Heart left ventricle (tissue), 16 donors: ENCODE measurements around the gene SH3TC1. TPM values are rescaled to one million over a fixed set of nuclear protein-coding genes. Genes with fewer than 3 reads are reported as not detected.
A peak's percentile ranks its signal among the peaks of the same experiment; 100 is the strongest.

Experiments
- ATAC-seq, 4 donors: fragments of 200-7000 bp; cut with Tn5 transposase; one replicate each; pipeline ENCODE4 v1.9.1; 2020 to 2022; ENCODE audit warnings: moderate library complexity in 4 of 4, mild to moderate bottlenecking in 3 of 4, moderate number of reproducible peaks in 1 of 4
- DNase-seq, 5 donors: peaks; one replicate each; pipeline ENCODE4 v3.0.0-alpha.2; 2020
- H3K27ac ChIP-seq, 12 donors: fragments of 200-600 bp; sonication (generic) in 4 of 12; one replicate each; pipeline versions ENCODE4 v1.5.0 to v1.8.0; 2016 to 2022; ENCODE audit warnings: mild to moderate bottlenecking in 2 of 12
- H3K27me3 ChIP-seq, 9 donors: fragments of 200-600 bp; sonication (generic) in 2 of 9; one replicate each; pipeline versions ENCODE4 v1.5.1 to v1.8.0; 2016 to 2022; ENCODE audit warnings: mild to moderate bottlenecking in 3 of 9
- H3K36me3 ChIP-seq, 9 donors: fragments of 200-600 bp; sonication (generic) in 2 of 9; one replicate each; pipeline versions ENCODE4 v1.5.0 to v1.8.0; 2018 to 2022; ENCODE audit warnings: mild to moderate bottlenecking in 2 of 9
- H3K4me1 ChIP-seq, 12 donors: fragments of 200-600 bp; sonication (generic) in 4 of 12; one replicate each; pipeline versions ENCODE4 v1.5.0 to v1.8.0; 2016 to 2022; ENCODE audit warnings: mild to moderate bottlenecking in 3 of 12
- H3K4me3 ChIP-seq, 12 donors: fragments of 200-600 bp; sonication (generic) in 4 of 12; one replicate each; pipeline versions ENCODE4 v1.5.0 to v1.8.0; 2017 to 2022; ENCODE audit warnings: mild to moderate bottlenecking in 9 of 12, moderate library complexity in 4 of 12
- H3K9me3 ChIP-seq, 12 donors: fragments of 200-600 bp; sonication (generic) in 4 of 12; one replicate each; pipeline versions ENCODE4 v1.5.0 to v1.8.0; 2016 to 2022; ENCODE audit warnings: mild to moderate bottlenecking in 1 of 12
- POLR2A ChIP-seq, 2 donors: fragments of 450-650 bp; IDR thresholded peaks; one replicate each; pipeline ENCODE4 v1.6.1; 2017; ENCODE audit warnings: antibody characterized with exemption in 2 of 2, mild to moderate bottlenecking in 2 of 2, moderate library complexity in 2 of 2
- WGBS, 4 donors: extraction: QIAGEN DNeasy Blood & Tissue Kit in 2 of 4; methylation state at CpG; one replicate each; pipeline versions ENCODE4 v1.1.5 to v1.1.7; 2013 to 2018; 5-methylcytosine and 5-hydroxymethylcytosine counted together
- intact Hi-C, 10 donors: fragments of 100-400 bp; cut with DNase I; formaldehyde crosslinking; loops; one replicate each; pipeline versions ENCODE4 v1.11.1 to v1.14.2; 2022
- polyA plus RNA-seq, 2 donors: library from polyadenylated mRNA; stranded (reverse); fragments of 200-250 nt; gene quantifications; one replicate each; pipeline ENCODE4 v1.2.3, GENCODE V29; 2013
- total RNA-seq, 9 donors: library from RNA; depleted of rRNA in 2 of 9; stranded (reverse); fragments of >200 nt in 2 of 9; fragmentation: NEBNext Ultra II Directional in 3 of 9; extraction: Animal tissue kit (Norgen Biotek cat#: 25700) in 3 of 9; gene quantifications; one replicate each; pipeline versions ENCODE4 v1.1.0 to v1.2.4, GENCODE V29; 2016 to 2023
- TF ChIP-seq, protein P1 (sequence below), 12 donors: fragments of 200-600 bp; sonication (generic) in 4 of 12; IDR thresholded peaks; one replicate each; pipeline versions ENCODE4 v1.5.0 to v1.8.0; 2018 to 2022; ENCODE audit warnings: antibody characterized with exemption in 12 of 12, mild to moderate bottlenecking in 5 of 12
- donor health status: ischemic (EF 13 %, LVEDD 7.1; RV severe dilation, severe dysfunction).
- donor health status: healthy with polysubstance abuse.
- donor health status: DM: no; HTN: yes; CAD: no.
- donor health status: DM: no; HTN: no; CAD: no.
- donor health status: ischemic (EF 25% LVEDD 6.9; RV normal size, moderate dysfunction).
- donor health status: ischemic (EF 25% LVEDD 5.7; RV mildly dilated, moderate dysfunction).
- donor health status: healthy.
- donor health status: DM: yes; HTN: yes; CAD: no.
- donor health status: ischemic (EF 35%, LVEDD 5.7; RV mildly dilated, moderate dysfunction).
- donor health status: nonischemic (EF 11% LVEDD 7.7; RV severe dilation, severe dysfunction).
- donor health status: DM: yes; HTN: yes; CAD: no.
- donor health status: PGD.
- donor health status: ischemic (EF 29% LVEDD 5.4; RV normal size, mild dysfunction).
- donor health status: nonischemic (EF 23%, LVEDD 6.1; RV moderate dilation, normal function).

The SH3TC1 gene
- total and polyA plus RNA-seq, 11 donors: 5.8 to 45.9 (median 10.9) TPM

DNA sequence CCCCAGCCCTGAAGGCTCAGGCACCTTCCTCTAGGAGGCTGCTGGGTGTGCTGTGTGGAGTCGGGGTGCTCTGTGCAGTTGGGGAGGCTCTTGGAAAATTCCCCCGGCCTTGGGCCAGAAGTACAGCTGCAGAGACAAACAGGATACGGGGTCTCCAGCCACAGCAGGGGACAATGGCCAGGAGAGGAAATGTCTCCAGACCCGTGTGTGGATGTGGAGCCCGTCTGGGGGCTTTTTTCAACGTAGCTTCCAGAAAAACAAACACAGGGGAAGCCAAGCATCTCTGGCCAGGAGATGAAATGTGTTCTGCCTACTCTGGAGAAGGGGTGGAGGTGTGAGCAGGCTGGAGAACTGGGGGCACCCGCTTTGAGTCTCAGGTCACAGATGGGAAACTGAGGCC, 3.7 kb upstream of the SH3TC1 start:
- Histone ChIP-seq H3K4me1 (peaks cover 8 to 77% (median 59%) of the 10 kb centered on the region in 12 donors), H3K36me3 (no peaks in the 10 kb centered on the region), H3K27me3 (no peaks in the 10 kb centered on the region), H3K27ac (no peak overlapping the region), H3K4me3 (no peak overlapping the region), H3K9me3 (no peaks in the 10 kb centered on the region)
- TF ChIP-seq POLR2A (IDR thresholded peaks at IDR 0.05): no peak
- intact Hi-C loops: loop anchor here in 1 of 10 donors (10.0 kb wide), 1 partner anchor 391 kb away; no protein-coding TSS in a partner anchor
- WGBS, 4 donors: 52 to 60% (median 59%) methylated on average over 7 of the region's 7 CpGs
- ATAC-seq: no peak
- no peak for DNase-seq

DNA sequence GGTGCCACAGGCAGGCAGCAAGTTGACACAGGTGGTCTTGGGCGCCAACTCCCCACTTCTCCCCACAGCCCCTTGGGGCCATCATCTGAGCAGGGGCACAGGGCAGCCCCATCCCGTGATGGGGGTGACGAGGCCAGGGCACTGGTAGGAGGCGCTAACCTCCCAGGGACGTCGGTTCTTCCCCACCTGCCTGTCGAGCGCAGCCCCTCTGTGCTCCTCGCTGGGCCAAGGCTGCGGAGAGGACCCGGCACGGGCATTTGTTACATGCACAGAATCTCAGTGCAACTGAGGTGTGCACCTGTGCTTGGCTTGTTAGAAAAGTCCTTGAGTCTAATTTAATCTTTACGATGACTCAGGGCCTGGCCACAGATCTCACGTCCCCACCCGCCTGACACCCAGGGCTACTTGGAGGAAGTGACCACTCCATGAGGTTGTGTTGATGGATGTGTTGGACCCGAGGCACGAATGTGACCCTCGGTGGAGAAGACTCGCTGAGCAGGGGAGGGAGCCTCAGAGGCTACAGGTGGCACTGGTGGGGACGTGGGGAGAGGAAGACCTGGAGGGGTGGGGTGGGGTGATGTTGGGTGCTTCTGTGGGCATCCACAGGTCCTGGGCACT, 3.1 kb upstream of the SH3TC1 start:
- DNase-seq (no peak), ATAC-seq (no peak)
- Histone ChIP-seq H3K9me3 (no peaks in the 10 kb centered on the region), H3K27me3 (no peaks in the 10 kb centered on the region), H3K27ac (peak overlapping the region in 1 of 12 donors; percentile 34), H3K36me3 (no peaks in the 10 kb centered on the region), H3K4me3 (no peak overlapping the region), H3K4me1 (peaks cover 4 to 77% (median 58%) of the 10 kb centered on the region in 12 donors)
- intact Hi-C loops: loop anchor here in 1 of 10 donors (10.0 kb wide), 1 partner anchor 391 kb away; no protein-coding TSS in a partner anchor
- WGBS, 4 donors: 72 to 77% (median 75%) methylated on average over 19 to 20 of the region's 20 CpGs
- TF ChIP-seq, protein P1, sequence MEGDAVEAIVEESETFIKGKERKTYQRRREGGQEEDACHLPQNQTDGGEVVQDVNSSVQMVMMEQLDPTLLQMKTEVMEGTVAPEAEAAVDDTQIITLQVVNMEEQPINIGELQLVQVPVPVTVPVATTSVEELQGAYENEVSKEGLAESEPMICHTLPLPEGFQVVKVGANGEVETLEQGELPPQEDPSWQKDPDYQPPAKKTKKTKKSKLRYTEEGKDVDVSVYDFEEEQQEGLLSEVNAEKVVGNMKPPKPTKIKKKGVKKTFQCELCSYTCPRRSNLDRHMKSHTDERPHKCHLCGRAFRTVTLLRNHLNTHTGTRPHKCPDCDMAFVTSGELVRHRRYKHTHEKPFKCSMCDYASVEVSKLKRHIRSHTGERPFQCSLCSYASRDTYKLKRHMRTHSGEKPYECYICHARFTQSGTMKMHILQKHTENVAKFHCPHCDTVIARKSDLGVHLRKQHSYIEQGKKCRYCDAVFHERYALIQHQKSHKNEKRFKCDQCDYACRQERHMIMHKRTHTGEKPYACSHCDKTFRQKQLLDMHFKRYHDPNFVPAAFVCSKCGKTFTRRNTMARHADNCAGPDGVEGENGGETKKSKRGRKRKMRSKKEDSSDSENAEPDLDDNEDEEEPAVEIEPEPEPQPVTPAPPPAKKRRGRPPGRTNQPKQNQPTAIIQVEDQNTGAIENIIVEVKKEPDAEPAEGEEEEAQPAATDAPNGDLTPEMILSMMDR (IDR thresholded peaks at IDR 0.05): no peak
- TF ChIP-seq POLR2A (IDR thresholded peaks at IDR 0.05): no peak

DNA sequence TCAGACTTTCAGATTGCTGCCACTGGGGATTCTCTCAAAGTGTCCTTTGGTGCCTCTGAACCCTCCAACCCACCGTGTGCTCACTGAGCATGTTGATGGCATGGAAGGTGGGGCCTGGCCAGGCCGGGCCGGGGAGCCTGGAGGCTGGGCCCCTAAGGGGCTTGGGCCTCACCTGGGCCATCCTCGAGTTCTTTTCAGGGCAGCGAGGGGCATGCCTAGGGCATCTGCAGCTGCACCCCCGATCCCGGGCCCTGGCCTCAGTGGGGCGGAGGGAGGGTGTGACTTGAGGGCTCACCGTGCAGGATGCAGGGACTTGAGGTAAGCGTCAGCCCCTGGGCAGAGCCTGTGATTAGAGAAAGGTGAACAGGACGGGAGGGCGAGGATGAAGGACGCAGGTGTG, 1.6 kb upstream of the SH3TC1 start:
- H3K36me3 ChIP-seq: no peaks in the 10 kb centered on the region
- no peaks in the 10 kb centered on the region for H3K9me3 ChIP-seq
- no peak overlapping the region for H3K4me3 ChIP-seq
- intact Hi-C loops: loop anchor here in 1 of 10 donors (10.0 kb wide), 1 partner anchor 393 kb away; no protein-coding TSS in a partner anchor
- H3K27me3 ChIP-seq: no peaks in the 10 kb centered on the region
- no peak for TF ChIP-seq POLR2A (IDR thresholded peaks at IDR 0.05)
- TF ChIP-seq, protein P1 (IDR thresholded peaks at IDR 0.05): no peak
- peaks cover 0 to 77% (median 54%) of the 10 kb centered on the region in 12 donors for H3K4me1 ChIP-seq
- no peak overlapping the region for H3K27ac ChIP-seq
- DNase-seq (peak in 1 of 5 donors; percentile 57), ATAC-seq (no peak)
- WGBS, 4 donors: 93 to 94% (median 94%) methylated on average over 9 to 13 of the region's 13 CpGs

DNA sequence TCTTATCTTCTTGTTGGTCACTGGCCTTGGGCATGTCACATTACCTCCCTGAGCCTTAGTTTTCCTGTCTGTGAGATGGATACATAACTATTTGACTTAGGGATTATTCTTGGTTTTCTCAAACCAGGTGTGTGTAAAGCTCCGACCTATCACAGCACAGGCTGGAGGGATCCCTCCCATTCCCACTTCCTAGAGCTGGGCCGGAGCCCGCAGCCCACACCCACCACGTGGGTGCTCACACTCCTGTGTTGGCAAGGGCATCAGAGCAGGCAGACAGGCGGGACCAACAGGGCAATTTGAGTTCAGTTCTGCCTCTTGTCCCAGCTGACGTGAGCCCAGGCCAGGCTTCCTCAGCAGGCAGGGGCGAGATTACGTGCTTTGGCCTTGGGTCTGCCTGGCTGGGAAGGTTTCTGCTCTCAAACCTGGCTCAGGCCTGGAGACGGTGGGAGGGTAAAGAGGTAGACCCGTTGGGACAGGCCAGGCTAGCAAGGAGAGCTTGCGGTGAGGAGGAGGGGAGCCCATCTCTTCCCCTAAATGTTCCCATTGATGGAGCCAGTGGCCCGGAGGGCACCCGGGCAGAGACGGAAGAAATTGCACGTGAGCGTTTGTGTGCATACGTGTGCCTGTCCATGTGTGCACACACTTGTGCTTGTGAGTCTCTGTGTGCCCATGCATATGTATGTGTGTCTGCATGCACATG, 734 bp upstream of the SH3TC1 start:
- DNase-seq (no peak), ATAC-seq (peak in 1 of 4 donors; percentile 3)
- Histone ChIP-seq H3K4me3 (peak overlapping the region in 5 of 12 donors; percentile 51 to 71 (median 60)), H3K9me3 (no peaks in the 10 kb centered on the region), H3K27ac (peak overlapping the region in 10 of 12 donors; percentile 24 to 95 (median 72)), H3K27me3 (no peaks in the 10 kb centered on the region), H3K4me1 (peaks cover 0 to 73% (median 51%) of the 10 kb centered on the region in 12 donors), H3K36me3 (no peaks in the 10 kb centered on the region)
- intact Hi-C loops: loop anchor here in 1 of 10 donors (10.0 kb wide), 1 partner anchor 394 kb away; no protein-coding TSS in a partner anchor
- WGBS, 4 donors: 60 to 73% (median 68%) methylated on average over 16 to 17 of the region's 17 CpGs
- TF ChIP-seq, protein P1 (IDR thresholded peaks at IDR 0.05): no peak
- TF ChIP-seq POLR2A (IDR thresholded peaks at IDR 0.05): no peak
